Chondrocyte (in vitro differentiated cells): ENCODE data around the gene TRIM8. TPM values are rescaled to one million over a fixed set of nuclear protein-coding genes. Genes with fewer than 3 reads are reported as not detected.
A peak's percentile ranks its signal among the peaks of the same experiment; 100 is the strongest.

Source experiments
- DNase-seq: peaks from one replicate; pipeline ENCODE4 v3.0.0; 2021; ENCODE audit warnings: mixed read lengths, low spot score
- H3K27ac Mint-ChIP-seq: one replicate; pipeline ENCODE4 v1.8.0; 2021; ENCODE audit warnings: mild to moderate bottlenecking, moderate library complexity, mixed read lengths; ENCODE audit not compliant: unreplicated experiment
- H3K27me3 Mint-ChIP-seq: 2 replicates; pipeline ENCODE4 v1.8.0; 2021; ENCODE audit warnings: low read depth, mixed read lengths
- H3K36me3 Mint-ChIP-seq: 2 replicates; pipeline ENCODE4 v1.8.0; 2021; ENCODE audit warnings: low read depth, mixed read lengths
- H3K4me1 Mint-ChIP-seq: 2 replicates; pipeline ENCODE4 v1.8.0; 2021; ENCODE audit warnings: low read depth, mild to moderate bottlenecking, mixed read lengths
- H3K4me3 Mint-ChIP-seq: one replicate; pipeline ENCODE4 v1.8.0; 2021; ENCODE audit warnings: mild to moderate bottlenecking, moderate library complexity, mixed read lengths; ENCODE audit not compliant: unreplicated experiment
- H3K9me3 Mint-ChIP-seq: 2 replicates; pipeline ENCODE4 v1.8.0; 2021; ENCODE audit warnings: low read depth, mixed read lengths
- CTCF ChIP-seq: fragments of 200-600 bp; sonication (generic); IDR thresholded peaks from 2 replicates; pipeline ENCODE4 v1.5.0; 2021; ENCODE audit warnings: antibody characterized with exemption, mild to moderate bottlenecking, moderate library complexity
- total RNA-seq: library from RNA; stranded (reverse); gene quantifications from 3 replicates; pipeline ENCODE4 v1.2.1, GENCODE V29; 2021

TRIM8 gene
- total RNA-seq, 1 donor from 2014 or later, result 66.8 TPM

- peaks cover 51% of the 10 kb centered on the region for H3K4me1 Mint-ChIP-seq
- H3K9me3 Mint-ChIP-seq, result no peaks in the 10 kb centered on the region
- peak; percentile 38 for DNase-seq
- peak overlapping the region; percentile 32 for H3K27ac Mint-ChIP-seq
- peak overlapping the region; percentile 96 for H3K4me3 Mint-ChIP-seq
- H3K27me3 Mint-ChIP-seq, result no peaks in the 10 kb centered on the region
- peaks cover 2% of the 10 kb centered on the region for H3K36me3 Mint-ChIP-seq
- no peak for TF ChIP-seq CTCF
Measured at GRCh38 chr10:102647443-102648268, 3.4 kb downstream of the TRIM8 start.

GRCh38 chr10:102648269-102648888, 4.1 kb downstream of the TRIM8 start:
- Mint-ChIP-seq H3K27me3 (no peaks in the 10 kb centered on the region), H3K27ac (peak overlapping the region; percentile 32), H3K9me3 (no peaks in the 10 kb centered on the region), H3K36me3 (peaks cover 6% of the 10 kb centered on the region), H3K4me3 (no peak overlapping the region), H3K4me1 (peaks cover 51% of the 10 kb centered on the region)
- peak; percentile 65 for DNase-seq
- TF ChIP-seq CTCF, result no peak

- Mint-ChIP-seq H3K4me1 (peaks cover 51% of the 10 kb centered on the region), H3K27ac (peak overlapping the region; percentile 63), H3K4me3 (peak overlapping the region; percentile 50), H3K9me3 (no peaks in the 10 kb centered on the region), H3K27me3 (no peaks in the 10 kb centered on the region), H3K36me3 (peaks cover 6% of the 10 kb centered on the region)
- DNase-seq, result peak; percentile 78
- TF ChIP-seq CTCF, result no peak
Measured at GRCh38 chr10:102648889-102649796, 4.9 kb downstream of the TRIM8 start.

- Mint-ChIP-seq H3K27ac (peak overlapping the region; percentile 63), H3K9me3 (no peaks in the 10 kb centered on the region), H3K4me3 (no peak overlapping the region), H3K36me3 (peaks cover 8% of the 10 kb centered on the region), H3K27me3 (no peaks in the 10 kb centered on the region), H3K4me1 (peaks cover 51% of the 10 kb centered on the region)
- DNase-seq, result peak; percentile 90
- TF ChIP-seq CTCF, result no peak
Measured at GRCh38 chr10:102649797-102650654, 5.7 kb downstream of the TRIM8 start.
